Muscle of arm (tissue), 12 donors: ENCODE results near the gene MED9. TPM values are rescaled to one million over a fixed set of nuclear protein-coding genes. Genes with fewer than 3 reads are reported as not detected.

Source experiments
- DNase-seq: peaks from one replicate; pipeline ENCODE4 v3.0.0-alpha.2; 2013
- polyA plus RNA-seq, 12 donors: library from polyadenylated mRNA; unstranded; fragments of 120-200 nt; gene quantifications; one replicate each; pipeline ENCODE4 v1.2.1, GENCODE V29; 2013; ENCODE audit not compliant: insufficient read length in 12 of 12

Gene MED9
- polyA plus RNA-seq, 12 donors: 6.4 to 18.0 (median 15.2) TPM; not detected in 1

DNA sequence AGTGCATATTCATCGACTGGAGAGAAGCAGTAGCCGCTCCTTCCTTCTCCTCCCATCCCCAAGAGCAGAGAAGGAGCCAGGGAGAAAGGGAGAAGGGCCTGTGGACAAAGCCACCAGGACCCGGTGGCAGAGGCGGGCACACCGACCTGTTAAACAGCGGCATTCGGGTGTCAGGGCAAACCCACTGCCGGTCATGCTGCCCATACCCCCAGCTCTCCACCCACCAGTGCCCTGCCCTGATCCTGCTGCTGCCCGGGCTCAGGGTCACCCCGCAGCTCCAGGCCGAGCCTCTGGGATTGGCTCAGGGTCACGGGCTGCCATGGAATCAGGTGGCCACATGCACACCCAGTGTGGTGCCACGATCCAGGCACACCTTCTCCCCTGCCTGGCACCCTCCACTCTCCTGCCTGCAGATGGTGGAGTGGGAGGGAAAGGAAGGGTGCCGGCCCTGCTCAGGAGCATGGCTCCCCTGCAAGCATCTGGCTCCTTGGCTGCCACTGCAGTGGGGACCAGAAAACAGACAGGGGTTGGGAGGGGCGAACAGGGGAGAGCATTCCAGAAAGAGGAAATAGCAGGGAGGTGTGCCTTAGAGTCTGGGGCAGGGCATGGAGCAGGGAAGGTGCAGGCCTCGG, 37.7 kb downstream of the MED9 start:
- DNase-seq: no peak

DNA sequence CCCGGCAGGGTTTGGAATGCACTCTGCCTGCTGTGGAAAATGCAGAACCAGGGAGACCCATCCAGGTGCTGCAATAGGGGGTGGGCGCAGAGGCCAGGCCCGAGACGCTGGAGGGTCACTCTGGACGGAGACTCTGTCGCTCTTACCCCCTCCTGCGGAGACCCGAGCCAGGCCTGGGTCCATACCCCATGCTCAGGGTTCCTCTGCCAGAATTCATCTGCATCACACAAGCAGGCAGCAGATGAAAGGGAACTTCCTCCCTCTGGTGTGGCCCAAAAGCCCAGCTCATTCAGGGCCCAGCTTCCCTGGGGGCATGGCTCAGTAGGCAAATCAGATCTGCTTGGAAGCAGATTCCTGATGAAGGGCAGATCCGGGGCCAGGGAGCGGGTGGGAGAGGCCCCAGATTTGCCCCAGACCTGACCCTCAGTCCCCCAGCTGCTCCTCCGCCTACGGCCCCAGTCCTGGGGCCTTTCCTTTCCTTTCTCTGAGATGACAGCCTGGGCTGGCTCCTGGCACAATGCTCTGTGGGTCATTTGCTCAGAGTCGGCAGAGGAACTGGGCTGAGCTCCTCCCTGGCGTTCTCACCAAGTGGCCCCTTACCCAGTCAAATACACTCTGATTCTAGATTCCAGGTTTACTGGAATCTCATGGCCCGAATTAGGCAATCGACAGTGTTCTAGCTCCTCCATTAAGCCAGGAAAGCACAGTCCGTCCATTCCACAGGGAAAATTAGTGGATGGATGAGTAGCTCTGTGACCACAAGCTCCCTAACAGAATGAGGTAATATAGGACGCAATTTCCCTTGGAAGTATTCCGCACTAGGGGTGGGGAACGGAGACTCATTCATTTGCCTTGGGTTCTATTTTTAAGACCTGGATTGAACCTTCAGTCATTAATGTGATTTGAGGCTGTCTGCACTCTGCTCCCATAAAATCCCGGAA, 38.5 kb downstream of the MED9 start:
- no peak for DNase-seq

DNA sequence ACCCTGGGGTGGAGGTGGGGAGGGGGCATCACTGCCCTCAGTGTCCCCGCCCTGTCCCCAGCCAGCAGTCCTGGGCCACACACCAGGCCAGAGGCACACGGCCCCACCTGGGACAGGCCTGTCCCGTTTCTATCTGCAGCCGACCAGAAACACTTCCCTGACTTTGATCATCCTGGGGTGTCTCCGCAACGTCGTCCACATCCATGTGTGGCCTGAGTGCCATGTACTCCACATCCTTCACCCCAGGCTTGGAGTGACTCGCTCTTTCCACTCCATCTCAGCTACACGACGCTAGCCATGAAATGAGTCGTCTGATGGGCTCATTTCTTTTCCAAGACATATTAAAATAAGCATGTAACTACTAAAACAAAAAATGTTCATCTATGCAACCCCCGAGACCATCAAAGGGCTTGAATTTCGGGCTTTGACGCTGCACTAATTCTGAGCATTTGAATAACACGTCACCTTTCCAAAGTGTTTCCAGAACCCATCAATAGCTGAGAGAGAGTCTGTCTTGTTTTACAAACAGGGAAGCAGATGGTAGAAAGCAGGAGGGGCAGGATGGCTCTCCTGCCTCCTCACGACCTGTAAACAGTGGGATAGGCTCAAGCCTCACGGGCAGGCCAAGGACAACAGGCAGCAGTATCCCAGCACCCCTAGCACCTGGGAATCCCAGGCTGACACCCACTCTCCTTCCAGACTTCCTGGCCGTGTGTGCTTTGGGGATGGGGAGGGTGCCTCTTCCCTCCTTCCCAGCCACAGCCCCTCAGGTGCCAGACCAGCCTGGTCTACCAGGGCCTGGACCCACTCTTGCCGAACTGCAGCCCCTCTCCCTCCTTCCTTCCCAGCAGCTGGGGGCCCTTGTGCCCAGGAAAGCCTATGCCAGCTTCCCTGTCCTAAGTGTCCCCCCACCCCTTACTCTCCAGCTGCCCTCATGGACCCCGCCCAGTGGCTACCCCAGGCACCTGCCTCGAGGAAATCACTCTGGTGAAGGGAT, 39.4 kb downstream of the MED9 start:
- DNase-seq: no peak

DNA sequence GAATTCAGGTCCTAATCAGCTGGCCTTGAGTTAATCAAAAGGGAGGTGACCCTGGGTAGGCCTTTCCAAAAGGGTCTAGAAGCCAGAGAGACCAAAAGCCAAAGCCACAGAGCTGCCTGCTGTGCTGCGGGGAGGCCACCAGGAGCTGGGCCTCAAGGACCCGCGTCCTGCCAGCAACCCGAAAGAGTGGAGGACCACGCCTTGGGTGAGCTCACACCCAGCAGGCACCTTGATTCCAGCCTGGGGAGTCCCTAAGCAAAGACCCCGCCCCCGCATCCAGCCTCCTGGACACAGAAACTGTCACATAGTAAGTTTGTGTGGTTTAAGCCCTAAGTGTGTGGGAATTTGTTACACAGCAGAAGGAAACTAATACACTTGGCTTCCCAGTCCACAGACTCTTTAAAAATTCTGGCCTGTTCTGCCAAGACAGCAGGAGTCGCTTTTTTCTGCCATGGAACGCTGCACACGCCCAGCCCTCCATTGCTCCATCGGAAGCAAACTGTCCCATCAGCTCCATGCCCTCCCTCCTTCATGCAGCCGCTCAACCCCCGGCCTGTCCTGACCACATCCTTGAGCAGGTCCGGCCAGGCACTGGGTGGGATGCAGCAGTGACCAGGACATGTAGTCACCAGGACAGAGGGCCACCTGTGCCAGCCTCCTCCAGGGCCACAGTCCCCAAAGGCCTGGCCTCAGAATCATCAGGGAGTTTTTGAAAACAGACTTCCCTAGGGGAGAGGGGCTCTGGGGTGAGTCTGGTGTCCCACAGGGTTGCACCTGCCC, 40.3 kb downstream of the MED9 start:
- DNase-seq: no peak

DNA sequence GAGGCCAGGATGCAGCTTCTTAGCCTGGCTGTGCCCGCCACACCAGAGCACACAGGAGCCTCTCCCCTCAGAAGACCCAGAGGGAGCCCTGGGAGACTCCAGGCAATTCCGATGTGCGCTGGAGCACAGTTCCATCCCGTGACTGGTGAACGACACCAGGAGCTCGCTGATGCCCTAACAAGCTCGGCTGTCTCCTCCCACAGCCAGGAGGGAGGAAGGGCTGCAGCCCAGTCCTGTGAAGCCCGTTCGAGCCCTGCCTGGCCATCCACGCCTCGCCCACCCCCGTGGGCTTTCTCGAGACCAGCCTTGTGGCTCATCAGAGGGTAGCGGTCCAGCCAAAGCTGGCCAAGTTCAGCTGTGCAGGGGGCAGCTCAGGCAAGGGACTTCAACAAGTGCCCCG, 41.2 kb downstream of the MED9 start:
- no peak for DNase-seq

DNA sequence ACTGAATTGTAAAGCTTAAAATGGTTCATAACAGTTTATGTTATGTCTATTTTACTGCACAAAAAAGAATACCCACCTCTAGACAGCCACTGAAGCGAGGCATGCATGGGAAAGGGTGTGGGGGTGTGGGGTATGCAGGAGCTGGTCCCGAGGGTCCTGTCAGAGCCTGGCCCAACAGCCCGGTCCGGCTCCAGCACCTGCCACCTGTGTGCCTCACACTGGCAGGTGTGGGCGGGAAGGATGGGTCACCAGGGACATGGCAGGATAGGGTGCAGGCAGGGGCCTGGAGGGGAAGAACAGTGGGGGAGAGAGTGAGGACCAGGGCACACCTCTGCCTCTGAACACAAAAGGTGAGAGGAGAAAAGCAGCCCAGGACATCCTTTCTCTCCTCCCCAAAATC, 42.2 kb downstream of the MED9 start:
- DNase-seq: no peak

DNA sequence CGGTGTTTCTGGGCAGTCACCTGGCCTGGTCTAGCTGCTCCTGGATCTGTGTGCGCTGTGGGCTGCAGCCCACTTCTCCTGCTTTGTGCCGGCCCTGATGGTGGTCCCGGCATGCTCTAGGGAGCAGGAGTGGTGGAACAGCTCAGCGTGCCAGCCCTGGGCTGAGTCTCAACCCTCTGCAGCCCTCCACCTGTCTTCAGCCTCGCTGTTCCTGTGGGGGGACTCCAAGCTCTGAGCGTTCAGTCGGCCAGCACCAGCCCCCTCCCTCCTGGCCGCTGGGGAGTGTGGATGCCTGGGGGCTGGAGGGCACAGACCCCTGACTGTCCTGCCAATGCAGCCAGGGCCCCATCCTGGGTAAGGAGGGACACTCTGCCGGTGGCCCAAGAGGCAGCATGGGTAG, 43.1 kb downstream of the MED9 start:
- DNase-seq: no peak

DNA sequence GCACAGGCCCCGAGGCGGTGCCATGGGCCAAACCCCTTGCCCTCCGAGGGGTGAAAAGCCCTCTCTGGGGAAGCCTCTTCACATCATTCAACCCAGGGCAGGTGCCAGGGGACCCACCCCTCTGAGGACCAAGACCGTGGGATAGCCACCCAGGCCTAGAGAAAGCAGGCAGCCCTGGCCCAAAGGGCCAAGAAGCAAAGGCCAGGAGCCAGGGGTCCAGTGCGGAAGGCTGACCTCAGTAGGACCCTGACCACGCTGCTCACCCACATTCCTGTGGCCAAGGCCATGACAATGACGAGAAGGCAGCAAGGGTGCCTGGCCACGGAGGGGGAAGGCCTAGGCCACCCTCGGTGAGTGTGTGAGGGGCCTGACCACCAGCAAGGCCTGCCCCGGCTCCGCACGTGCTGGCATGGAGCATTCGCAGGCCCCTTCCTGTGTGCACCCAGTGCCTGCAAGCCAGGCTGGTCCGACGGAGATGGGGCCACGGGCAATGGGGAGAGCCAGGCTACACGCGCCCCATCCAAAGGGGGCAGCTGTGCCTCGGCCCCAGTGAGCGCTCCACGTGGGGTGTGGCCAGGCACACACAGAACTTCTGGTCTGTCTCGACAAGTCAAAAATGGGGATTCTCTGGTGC, 43.9 kb downstream of the MED9 start:
- no peak for DNase-seq

DNA sequence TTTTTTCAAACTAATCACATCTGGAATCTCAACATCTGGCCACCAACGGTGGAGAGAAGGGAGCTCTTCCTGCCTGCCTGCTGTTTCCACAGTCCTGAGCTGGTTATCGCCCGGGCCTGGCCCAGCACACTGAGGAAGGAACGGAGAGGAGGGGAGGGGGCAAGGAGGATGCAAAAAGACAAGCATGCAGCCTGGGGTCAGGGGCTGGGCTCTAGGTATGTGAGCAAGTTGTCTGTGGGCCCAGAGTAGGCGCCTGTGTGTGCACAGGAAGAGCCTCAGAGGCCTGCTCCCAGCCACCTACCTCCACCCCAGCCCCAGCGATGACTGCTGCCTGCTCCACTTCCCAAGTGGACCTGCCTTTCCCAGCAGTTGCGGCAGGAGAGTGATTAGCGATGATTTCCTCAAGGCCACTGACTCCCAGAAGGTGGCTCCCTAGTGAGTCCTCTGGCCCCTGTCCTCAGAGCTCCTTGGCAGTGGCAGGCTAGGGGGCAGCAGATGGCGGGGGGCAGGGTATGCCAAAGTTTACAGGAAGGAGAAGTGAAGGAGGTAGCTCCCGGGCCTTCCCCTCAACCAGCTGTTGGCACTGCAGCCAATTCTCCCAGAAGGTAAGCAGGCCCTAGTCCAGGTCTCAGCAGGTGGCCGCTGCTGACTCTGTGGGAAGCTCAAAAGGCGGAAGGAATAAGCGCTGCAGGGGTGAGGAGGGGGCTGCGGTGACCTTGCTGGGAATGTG, 46.4 kb downstream of the MED9 start:
- no peak for DNase-seq

DNA sequence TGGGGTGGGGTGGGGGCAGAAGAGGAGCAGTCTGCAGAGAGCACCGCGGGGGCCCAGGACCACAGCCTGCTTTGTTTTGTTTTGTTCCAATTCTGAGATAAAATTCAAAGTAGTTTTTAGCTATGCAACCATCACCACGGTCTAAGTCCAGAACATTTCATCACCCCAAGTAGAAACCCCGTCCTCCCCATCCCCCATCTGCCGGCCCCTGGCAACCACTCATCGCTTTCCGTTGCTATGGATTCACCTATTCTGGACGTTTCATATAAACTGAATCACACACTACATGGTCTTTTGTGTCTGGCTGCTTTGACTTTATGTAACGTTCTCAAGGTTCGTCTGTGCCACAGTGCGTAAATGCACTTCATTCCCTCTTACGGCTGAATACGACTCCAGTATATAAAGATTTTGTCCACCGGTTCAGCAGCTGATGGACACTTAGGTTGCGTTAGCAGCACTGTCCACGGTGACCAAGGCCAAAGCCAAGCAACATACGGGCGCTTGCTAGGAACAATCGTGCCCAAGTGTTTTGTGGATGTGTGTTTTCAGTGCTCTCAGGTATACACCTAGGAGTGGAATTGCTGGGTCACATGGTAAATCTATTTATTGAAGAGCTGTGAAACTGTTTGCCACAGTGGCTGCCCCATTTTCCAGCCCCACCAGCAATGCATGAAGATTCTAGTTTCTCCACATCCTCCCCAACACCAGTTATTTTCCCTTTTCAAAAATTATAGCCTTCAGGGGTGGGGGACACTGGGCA, 47.1 kb downstream of the MED9 start:
- DNase-seq: no peak

DNA sequence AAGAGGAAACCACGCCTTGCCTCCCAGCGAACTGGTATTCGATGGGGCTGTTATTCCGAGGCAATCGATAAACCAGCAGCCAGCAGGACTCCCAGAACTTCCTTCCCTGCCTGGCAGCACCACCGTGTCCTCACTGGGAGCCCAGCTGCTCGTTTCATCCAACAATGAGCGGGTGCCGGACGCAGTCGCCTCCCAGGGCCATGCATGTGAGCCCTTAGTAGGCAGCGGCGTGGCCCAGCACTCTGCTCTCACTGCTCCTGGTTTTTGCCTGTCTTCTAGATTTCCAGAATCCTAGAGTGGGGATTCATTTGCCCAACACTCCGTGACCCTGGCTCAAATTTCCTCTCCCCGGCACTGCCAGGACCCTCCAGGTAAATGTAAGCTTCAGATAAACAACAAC, 48.5 kb downstream of the MED9 start:
- DNase-seq: no peak

DNA sequence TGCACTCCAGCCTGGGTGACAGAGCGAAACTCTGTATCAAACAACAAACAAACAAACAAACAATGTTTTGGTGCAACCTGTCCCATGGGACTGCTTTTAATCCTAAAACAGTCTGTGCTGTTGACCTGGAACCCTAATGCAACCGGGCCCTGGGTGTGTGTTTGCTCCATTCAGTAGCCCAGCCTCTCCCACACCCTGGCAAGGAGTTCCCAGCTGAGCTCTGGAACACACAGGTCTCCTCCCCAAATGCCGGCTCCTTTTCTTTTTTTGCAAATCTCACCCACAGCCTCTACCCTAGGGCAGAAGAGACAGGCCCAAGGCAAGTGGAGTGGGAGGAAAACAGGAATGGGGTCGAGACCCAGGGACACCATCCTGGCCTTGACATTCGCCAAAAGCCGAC, 49.2 kb downstream of the MED9 start:
- DNase-seq: no peak

DNA sequence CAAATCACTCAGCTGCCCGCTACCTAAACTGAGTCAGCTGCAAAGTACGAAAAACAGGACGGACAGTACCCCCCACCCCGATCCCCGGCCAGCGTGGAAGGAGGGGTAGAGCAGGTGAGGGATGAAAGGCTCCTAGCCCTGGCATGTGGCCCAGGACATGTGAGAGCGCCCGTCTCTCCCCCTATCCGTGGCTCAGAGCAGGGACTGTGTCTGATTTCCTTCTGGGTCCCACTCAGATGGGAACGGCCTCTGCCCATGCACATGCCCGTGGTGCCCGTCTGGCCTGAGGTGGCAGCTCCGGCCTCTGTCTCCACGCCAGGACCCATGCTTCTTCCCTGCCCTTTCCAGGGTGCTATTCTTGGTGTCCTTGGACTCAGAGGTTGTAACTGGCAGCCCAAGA, 49.6 kb downstream of the MED9 start:
- DNase-seq: no peak

DNA sequence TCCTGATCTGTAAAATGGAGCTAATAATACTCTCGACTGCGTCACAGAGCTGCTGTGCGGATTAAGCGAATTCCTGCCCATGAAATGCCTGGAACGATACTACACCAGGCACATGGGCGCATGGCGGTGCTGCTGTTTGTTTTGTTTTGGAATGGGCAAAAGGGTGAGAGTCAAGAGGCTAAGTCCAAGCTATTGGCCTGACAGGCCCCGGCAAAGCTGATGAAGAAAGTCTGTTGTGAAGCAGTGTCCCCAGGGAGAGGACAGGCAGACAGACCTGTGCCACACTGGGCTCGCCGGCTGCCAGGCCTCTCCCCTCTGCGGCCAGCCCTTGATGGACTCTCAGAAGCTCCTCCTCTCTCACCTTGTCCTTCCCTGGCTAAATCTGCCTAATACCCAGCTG, 50.7 kb downstream of the MED9 start:
- no peak for DNase-seq

DNA sequence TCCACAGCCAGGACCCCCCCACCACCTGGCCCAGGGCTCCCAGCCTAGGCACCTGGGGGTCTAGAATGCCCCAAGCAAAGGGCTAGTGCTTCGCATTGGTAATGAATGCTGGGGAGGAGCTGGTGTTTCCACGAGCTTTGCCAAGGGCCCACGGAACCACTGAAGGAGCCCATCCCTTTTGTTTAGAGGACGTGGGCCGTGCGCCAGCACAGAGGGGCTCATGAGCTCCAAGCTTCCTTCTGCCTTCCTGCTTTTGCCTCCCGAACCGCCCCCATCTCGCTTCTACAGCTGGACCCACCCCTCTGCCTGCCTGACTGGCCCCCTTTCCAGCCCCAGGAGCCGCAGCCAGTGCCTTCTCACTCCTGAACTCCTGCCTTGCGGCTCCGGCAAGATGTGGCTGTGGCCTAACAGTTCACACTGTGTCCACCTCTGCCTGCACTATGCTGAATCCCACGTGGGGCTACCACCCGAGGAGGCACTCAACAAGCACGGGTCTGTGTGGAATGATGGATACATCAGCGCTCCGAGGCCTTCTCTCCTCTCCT, 51.2 kb downstream of the MED9 start:
- no peak for DNase-seq

DNA sequence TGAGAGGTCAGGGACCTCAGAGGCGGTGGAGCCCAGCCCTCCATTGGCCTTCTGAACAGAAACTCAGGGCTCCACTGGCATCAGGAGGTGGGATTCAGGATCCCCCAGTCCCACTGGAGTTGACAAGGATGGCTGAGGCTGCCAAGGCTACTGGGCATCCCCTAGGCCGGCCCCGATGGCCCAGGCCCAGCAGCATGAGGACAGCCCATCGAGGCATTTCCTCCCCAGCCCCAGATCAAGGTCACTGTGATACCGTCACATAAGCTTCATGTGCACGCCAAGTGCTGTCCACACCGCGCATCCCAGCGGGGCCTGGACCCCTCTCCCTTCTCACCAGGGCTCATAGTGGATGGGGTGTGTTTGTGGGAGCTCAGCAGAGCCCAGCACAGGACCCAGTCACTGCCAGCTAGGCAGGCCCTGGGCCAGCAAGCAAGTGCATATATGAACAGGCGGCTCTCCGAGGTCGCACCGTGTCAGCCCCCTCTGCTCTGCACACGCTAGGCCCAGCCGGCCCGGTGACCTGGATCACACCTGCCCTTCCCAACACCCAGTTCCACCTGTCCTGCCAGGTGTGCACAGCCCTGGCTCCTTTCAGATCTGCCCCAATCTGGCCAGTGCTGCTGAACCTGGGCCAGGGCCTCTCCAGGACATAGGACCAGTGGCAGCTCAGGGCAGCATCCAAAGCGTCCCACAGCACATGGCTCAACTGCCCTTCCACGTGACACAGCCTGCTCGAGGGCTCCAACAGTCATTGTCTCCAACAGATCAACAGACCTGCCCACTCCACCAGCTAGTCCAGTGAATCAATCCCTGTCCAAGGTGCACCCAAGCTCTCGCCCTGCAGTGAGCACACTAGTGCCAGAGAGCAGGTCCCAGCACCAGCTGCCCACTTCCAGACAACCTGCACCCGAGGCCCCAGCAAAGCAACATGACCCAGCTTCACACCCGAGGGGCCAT, 52.2 kb downstream of the MED9 start:
- no peak for DNase-seq

DNA sequence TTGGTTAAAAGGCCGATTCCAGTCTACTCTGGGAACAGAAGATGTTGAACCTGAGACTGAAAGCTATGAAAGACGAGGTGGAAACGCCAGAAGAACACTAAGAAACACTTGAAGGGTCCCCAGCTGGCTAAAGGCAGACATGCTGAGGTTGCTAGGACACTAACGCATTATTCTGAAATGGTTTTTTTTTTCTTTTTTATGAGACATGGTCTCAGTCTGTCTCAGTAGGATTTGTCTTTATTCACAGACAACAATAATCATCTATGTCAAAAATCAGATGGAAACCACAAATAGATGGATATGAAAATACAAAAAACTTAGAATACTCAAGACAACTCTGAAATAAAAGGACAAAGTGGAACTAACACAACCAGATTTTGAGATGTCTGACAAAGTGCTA, 54.4 kb downstream of the MED9 start:
- DNase-seq: no peak

DNA sequence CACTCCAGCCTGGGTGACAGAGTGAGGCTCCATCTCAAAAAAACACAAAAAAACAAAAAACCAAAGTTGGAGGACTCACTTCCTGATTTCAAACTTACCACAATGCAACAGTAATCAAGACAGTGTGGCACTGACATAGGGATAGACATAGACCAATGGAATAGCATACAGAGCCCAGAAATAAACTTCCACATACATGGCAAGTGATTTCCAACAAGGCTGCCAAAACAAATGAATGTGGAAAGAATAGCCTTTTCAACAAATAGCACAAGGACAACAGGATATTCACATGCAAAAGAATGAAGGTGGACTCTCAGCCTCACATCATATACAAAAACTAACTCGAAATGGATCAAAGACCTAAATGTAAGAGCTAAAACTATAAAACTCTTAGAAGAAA, 56.2 kb downstream of the MED9 start:
- DNase-seq: no peak
